Sigmoid colon (tissue), 7 donors: ENCODE results near the gene CACHD1. TPM values are rescaled to one million over a fixed set of nuclear protein-coding genes. Genes with fewer than 3 reads are reported as not detected.

Experiments
- DNase-seq: peaks from one replicate; pipeline ENCODE4 v3.0.0-alpha.2; 2019
- H3K27ac ChIP-seq, 4 donors: fragments of 200-600 bp; sonication (generic); one replicate each; pipeline ENCODE4 v1.5.1; 2016 to 2019; ENCODE audit warnings: mild to moderate bottlenecking in 1 of 4
- H3K27me3 ChIP-seq, 3 donors: fragments of 200-600 bp; sonication (generic); one replicate each; pipeline ENCODE4 v1.5.1; 2019; ENCODE audit warnings: mild to moderate bottlenecking in 1 of 3
- H3K36me3 ChIP-seq, 4 donors: fragments of 200-600 bp; sonication (generic); one replicate each; pipeline ENCODE4 v1.5.1; 2016 to 2019
- H3K4me1 ChIP-seq, 4 donors: fragments of 200-600 bp; sonication (generic); one replicate each; pipeline ENCODE4 v1.5.1; 2017 to 2019
- H3K4me3 ChIP-seq, 4 donors: fragments of 200-600 bp; sonication (generic); one replicate each; pipeline ENCODE4 v1.5.1; 2017 to 2019; ENCODE audit warnings: mild to moderate bottlenecking in 2 of 4, moderate library complexity in 1 of 4
- H3K9me3 ChIP-seq, 4 donors: fragments of 200-600 bp in 3 of 4; sonication (generic) in 3 of 4; one replicate each; pipeline versions ENCODE4 v1.5.1 to v1.6.1; 2013 to 2019
- CTCF ChIP-seq, 4 experiments: fragments of 450-650 bp in 3 of 4; fragments of 200-600 bp in 1 of 4; IDR thresholded peaks; one replicate each; pipeline ENCODE4 v1.5.1; 2016 to 2019; ENCODE audit warnings: antibody characterized with exemption in 4 of 4, mild to moderate bottlenecking in 3 of 4, moderate library complexity in 2 of 4
- EP300 ChIP-seq, 4 donors: sonication (generic); formaldehyde crosslinking; IDR thresholded peaks; one replicate each; pipeline ENCODE4 v1.6.1; 2017; ENCODE audit warnings: antibody characterized with exemption in 4 of 4
- POLR2A ChIP-seq, 2 donors: fragments of 450-650 bp; IDR thresholded peaks; one replicate each; pipeline ENCODE4 v1.6.1; 2016; ENCODE audit warnings: antibody characterized with exemption in 2 of 2, mild to moderate bottlenecking in 2 of 2, moderate library complexity in 2 of 2
- POLR2AphosphoS5 ChIP-seq, 4 donors: sonication (generic); formaldehyde crosslinking; IDR thresholded peaks; one replicate each; pipeline ENCODE4 v1.6.1; 2017; ENCODE audit warnings: antibody characterized with exemption in 4 of 4
- WGBS, 2 donors: extraction: QIAGEN DNeasy Blood & Tissue Kit; methylation state at CpG; one replicate each; pipeline ENCODE4 v1.1.7; 2013; 5-methylcytosine and 5-hydroxymethylcytosine counted together
- intact Hi-C: fragments of 100-400 bp; cut with DNase I; formaldehyde crosslinking; loops from one replicate; pipeline ENCODE4 v1.15.1; 2023
- polyA plus RNA-seq, 3 donors: library from polyadenylated mRNA; stranded (reverse); fragments of 200-250 nt; gene quantifications; one replicate each; pipeline ENCODE4 v1.2.3, GENCODE V29; 2013
- total RNA-seq, 4 donors: library from RNA; depleted of rRNA; stranded (reverse); fragments of >200 nt; gene quantifications; one replicate each; pipeline ENCODE4 v1.1.0, GENCODE V29; 2016
- donor health status: healthy with polysubstance abuse.
- donor health status: Bipolar disorder and iron deficiency.
- donor health status: healthy.

Gene CACHD1
- total and polyA plus RNA-seq, 7 donors: 0.23 to 7.1 (median 3.7) TPM

DNA sequence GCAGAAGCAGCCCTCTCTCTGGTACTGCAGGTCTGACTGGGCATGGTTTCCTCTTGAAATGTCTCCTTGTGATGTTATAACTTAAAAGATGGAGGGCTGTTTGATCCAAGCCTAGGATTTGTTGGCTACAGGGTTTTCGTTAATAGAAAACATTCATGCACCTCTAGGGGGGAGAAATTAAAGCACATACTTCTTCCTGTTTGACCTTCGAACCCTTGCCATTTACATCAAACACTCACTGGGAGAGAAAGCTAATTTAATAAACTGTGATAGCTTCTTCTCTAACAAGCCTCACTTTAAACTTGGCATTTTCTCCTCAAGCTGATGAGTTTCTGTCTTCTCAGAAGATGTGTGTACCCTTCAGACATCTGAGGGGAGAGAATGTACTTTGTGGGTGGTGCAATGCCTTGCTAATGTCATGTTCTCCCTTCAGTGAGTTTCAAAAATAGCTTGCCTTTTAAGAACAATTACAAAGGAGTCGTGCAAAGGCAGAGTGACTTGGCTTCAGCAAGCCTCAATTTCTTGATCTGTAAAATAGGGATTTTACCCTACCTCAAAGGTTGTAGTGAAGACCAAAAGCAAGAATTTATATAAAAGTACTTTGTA lies 20.4 kb downstream of the CACHD1 start:
- no peak overlapping the region for H3K4me3 ChIP-seq
- no peak for DNase-seq
- H3K27ac ChIP-seq: no peak overlapping the region
- WGBS, 2 donors: 14 to 48% methylated on average over 3 of the region's 3 CpGs
- no peaks in the 10 kb centered on the region for H3K4me1 ChIP-seq
- no peaks in the 10 kb centered on the region for H3K9me3 ChIP-seq
- intact Hi-C loops: no loop called here
- no peaks in the 10 kb centered on the region for H3K27me3 ChIP-seq
- H3K36me3 ChIP-seq: no peaks in the 10 kb centered on the region
- no peak for TF ChIP-seq POLR2AphosphoS5 (IDR thresholded peaks at IDR 0.05)

DNA sequence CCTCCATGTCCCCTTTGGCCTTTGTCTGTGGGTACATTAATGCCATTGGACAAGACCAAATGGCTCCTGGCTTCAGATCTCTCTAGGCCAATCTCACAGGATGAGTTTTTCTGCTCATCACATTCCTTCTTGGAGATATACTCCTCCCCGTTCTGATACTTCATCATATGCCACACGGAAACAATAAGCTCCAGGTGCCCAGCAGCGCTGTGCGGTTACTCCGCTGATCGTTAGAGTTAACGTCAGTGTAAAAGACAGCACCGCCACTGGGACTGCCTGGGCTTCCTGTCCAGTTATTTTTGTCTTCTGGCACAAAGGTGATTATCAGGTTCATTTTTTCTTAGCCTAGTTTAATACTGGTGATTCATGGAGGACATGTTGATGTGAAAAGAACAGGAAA lies 22.5 kb downstream of the CACHD1 start:
- Histone ChIP-seq H3K27me3 (no peaks in the 10 kb centered on the region), H3K36me3 (no peaks in the 10 kb centered on the region), H3K9me3 (no peaks in the 10 kb centered on the region), H3K27ac (no peak overlapping the region), H3K4me3 (no peak overlapping the region), H3K4me1 (no peaks in the 10 kb centered on the region)
- DNase-seq: no peak
- intact Hi-C loops: no loop called here
- no peak for TF ChIP-seq POLR2AphosphoS5 (IDR thresholded peaks at IDR 0.05)
- no peak for TF ChIP-seq CTCF (IDR thresholded peaks at IDR 0.05)
- no peak for TF ChIP-seq EP300 (IDR thresholded peaks at IDR 0.05)
- TF ChIP-seq POLR2A (IDR thresholded peaks at IDR 0.05): no peak
- WGBS, 2 donors: 93 to 95% methylated on average over 8 of the region's 8 CpGs

DNA sequence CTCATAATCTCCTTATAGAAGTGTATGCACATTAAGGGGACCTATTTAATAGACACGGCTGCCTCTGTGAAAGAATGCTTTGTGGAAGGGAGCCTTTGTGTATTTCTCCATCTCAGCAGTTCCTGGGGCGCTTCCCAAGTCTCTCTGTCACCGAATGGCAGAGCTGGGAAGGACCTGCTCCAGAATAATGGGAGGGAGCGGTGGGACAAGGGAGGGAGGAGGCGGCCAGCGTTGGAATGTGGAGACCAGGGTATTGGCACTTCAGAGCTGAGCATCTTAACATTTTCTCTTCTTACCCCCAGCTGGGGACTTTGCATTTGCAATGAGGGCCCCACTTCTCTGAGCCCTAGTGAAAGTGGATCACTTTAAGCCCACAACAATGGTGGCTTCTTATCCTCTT lies 23.9 kb downstream of the CACHD1 start:
- Histone ChIP-seq H3K27me3 (no peaks in the 10 kb centered on the region), H3K4me3 (no peak overlapping the region), H3K36me3 (no peaks in the 10 kb centered on the region), H3K9me3 (no peaks in the 10 kb centered on the region), H3K27ac (no peak overlapping the region), H3K4me1 (no peaks in the 10 kb centered on the region)
- WGBS, 2 donors: 88 to 94% methylated on average over 6 of the region's 6 CpGs
- no peak for TF ChIP-seq EP300 (IDR thresholded peaks at IDR 0.05)
- no peak for TF ChIP-seq CTCF (IDR thresholded peaks at IDR 0.05)
- TF ChIP-seq POLR2A (IDR thresholded peaks at IDR 0.05): no peak
- TF ChIP-seq POLR2AphosphoS5 (IDR thresholded peaks at IDR 0.05): no peak
- intact Hi-C loops: no loop called here
- DNase-seq: no peak

- 37 to 40% methylated on average over 2 of the region's 2 CpGs for WGBS, 2 donors
- H3K9me3 ChIP-seq: no peaks in the 10 kb centered on the region
- H3K27me3 ChIP-seq: no peaks in the 10 kb centered on the region
- TF ChIP-seq POLR2AphosphoS5 (IDR thresholded peaks at IDR 0.05): no peak
- no peak for TF ChIP-seq EP300 (IDR thresholded peaks at IDR 0.05)
- TF ChIP-seq CTCF (IDR thresholded peaks at IDR 0.05): no peak
- no peak for TF ChIP-seq POLR2A (IDR thresholded peaks at IDR 0.05)
- no peaks in the 10 kb centered on the region for H3K36me3 ChIP-seq
- H3K4me3 ChIP-seq: no peak overlapping the region
- H3K4me1 ChIP-seq: no peaks in the 10 kb centered on the region
- no peak for DNase-seq
- intact Hi-C loops: no loop called here
- H3K27ac ChIP-seq: no peak overlapping the region
These were observed 24.7 kb downstream of the CACHD1 start for GRCh38 chr1:64494659-64495058.

GRCh38 chr1:64495878-64496277 lies 25.9 kb downstream of the CACHD1 start:
- no peak overlapping the region for H3K27ac ChIP-seq
- H3K36me3 ChIP-seq: no peaks in the 10 kb centered on the region
- H3K27me3 ChIP-seq: no peaks in the 10 kb centered on the region
- no peak overlapping the region for H3K4me3 ChIP-seq
- intact Hi-C loops: no loop called here
- no peaks in the 10 kb centered on the region for H3K9me3 ChIP-seq
- no peak for DNase-seq
- no peaks in the 10 kb centered on the region for H3K4me1 ChIP-seq
- 5 to 51% methylated on average over 1 of the region's 1 CpG for WGBS, 2 donors
- TF ChIP-seq CTCF (IDR thresholded peaks at IDR 0.05) (no peak), EP300 (IDR thresholded peaks at IDR 0.05) (no peak)
